GM21528 (cell line): Measurements from ENCODE around the gene GPSM3.
"Not testable (repeated sequence)": the region's sequence is repeated elsewhere in the genome, so short reads cannot be mapped to it uniquely, and the experiment has no call there.

Experiments
- ATAC-seq: cut with Tn5 transposase; IDR thresholded peaks from one replicate; pipeline ENCODE4 v1.9.1; 2021; ENCODE audit warnings: mild to moderate bottlenecking, moderate library complexity; ENCODE audit not compliant: unreplicated experiment, low FRiP score

GPSM3 gene

DNA sequence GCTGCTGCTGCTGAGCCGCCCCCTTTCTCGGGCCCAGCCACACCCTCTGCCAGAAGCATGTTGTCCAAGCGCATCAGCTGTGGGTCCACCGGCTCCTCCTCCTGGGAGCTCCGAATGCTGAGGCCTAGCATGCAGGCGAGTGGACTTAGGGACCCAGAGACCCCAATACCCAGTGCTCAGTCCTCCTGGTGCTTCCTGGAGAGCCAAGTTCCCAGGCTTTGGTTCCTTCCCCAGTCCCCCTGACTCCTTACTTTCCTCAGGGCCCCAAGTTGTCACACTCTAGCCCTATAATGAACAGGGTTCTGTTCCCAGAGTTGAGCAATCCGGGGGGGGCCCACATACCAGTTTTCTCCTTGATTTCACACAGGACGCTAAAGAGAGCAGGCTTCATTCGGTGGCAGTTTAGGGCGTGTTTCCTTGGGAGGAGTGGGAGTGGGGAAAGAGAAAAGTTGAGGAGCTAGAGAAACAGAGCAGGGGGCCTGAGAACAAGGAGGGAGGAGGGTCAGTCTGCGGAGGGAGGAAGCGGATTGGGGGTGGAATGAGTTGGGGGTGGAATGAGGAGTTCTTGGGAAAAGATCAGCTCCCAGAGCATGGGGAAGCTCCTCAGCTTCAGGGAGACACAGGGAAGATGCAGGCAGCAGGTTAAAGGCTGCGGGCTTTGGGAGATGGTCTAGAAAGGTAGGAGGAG, 3.9 kb downstream of the GPSM3 start:
- no peak for ATAC-seq

DNA sequence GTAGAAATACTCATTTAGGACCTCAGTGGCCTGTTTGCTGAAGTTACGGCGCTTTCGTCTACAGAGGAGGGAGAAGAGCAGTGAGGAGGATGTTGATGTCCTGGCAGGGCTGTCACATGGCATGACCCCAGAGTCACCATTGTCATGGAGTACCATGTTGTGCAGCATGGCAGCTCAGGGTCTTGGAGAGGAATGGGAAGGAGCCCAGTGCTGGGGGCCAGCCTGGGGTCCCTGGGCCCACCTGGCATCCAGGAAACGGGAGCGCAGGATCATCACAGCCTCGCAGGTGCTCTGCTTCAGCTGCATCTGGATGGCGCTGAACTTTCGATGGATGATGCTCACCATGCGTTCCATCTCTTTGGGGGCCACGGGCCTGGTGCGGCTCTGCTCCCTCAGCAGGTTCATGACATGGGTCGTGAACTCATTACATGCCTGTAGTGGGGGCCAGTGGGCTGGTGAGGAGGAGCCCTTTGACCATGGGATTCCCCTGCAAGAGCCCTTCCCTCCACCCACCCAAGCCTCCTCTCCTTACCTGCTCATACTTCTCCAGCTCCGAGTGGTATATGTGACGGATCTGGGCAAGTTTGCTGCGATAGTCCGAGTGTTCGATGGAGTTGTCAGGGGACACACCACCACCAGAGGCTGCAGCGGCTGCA, 4.6 kb downstream of the GPSM3 start:
- not testable (repeated sequence) for ATAC-seq

DNA sequence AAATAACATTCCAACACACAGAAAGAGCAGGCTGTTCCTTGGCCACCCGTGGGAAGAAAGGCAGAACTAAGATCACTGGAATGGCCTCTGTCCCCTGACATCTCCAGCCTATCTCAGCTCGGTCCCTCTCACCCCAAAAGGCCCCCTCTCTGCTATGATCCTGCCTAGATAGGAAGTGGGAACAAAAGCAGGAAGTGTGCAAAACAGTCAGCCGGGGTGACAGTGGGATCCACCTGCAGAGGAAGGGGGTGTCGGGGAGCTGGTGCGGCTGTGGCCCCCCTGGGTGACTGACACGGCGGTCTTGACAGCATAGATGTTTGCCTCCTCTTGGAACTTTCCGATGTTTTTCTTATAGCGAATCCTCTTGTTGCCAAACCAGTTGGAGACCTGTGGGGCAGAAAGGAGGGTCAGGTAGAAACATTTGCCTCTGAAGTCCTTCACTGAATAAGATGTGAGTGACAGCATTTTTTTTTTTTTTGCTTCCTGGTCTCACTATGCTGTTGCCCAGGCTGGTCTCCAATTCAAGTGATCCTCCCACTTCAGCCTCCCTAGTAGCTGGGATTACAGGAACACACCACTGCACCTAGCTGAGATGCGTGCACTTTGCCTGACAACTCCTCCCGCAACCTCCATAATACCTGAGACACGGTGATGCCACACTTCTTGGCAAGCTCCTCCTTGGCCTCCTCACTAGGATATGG, 5.3 kb downstream of the GPSM3 start:
- no peak for ATAC-seq

DNA sequence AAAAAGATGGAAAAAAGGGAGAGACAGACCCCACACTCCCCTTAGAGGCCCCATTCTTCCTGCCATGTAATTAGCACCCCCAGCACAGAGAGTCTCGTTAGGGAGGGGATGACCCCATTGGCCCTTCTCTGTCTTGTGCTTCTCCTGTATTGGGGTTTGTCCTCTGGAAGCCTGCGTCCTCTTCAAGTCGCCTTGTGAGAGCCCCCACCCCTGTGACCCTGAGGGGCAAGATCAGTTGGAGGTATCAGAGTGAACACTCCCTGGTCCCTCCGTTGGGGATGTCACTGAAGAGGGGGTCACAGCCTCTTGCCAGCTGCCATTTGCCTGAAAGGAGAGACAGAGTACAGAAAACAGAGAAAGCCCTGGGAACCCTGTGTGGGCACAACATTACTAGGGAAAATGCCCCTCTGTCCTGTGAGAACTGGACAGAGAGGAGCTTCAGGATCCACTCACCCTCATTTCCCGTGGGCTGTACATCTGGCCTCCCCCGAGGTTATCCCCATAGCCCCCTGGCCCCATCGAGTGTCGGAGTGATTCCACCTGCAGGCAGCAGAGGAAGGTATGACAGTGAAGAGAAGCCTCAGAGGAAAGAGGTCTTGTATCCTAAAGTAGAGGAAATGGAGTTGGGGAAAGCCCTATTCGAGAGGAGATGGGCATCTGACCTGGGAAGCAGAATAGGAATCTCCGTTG, 6.1 kb downstream of the GPSM3 start:
- not testable (repeated sequence) for ATAC-seq

DNA sequence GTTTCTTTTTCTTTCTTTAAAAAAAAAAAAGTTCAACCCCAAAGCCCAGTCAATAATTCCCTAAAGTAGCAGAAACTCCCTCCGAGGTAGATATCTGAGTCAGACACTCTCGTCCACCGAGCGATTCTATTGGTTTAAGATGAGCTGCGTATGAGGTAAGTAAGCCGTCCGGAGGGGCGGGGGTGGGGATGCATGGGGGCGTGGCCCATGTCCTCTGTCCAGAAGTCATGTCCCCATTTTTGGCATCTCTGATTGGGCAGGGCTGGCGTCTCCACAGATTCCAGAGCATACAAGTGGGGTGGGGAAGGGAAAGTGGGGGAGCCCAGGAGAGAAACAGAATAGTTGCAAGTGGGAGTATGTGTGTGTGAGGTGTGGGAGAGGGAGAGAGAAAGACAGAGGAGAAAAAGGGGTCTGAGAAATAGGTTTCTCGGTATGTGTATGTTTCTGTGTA, 6.7 kb downstream of the GPSM3 start:
- ATAC-seq: not testable (repeated sequence)

DNA sequence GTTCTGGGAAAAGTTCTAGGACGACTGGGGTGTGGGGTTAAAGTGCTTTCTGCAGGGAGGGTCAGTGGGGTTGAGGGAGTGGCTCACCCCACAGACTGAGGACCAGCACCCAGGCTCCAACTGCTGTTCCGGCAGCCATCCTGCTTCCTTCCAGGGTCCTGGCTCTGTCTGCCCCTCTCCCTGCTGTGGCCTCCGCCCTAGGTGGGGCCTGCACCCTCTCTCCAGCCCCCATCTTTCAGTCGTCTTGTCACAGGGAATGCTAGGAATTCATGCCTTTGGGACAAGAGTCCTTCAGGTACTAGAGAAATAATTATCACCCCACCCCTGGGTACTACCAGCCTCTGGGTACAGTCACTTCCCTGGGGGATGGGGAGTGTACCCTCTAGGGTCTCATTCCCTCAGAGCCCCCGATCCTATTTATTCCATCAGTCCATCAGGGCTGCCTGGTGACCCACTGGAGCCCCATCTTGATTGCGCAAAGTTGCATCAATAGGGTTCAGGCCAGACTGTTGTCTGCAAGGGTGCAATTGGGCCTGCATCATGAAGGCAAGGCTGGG, 8.3 kb downstream of the GPSM3 start, which contains the start of gene AGER:
Gene AGER (minus strand): TSS at position 170 of the 557 bp plus-strand sequence. CDS start 31 bp downstream, at position 139.
- no peak for ATAC-seq

DNA sequence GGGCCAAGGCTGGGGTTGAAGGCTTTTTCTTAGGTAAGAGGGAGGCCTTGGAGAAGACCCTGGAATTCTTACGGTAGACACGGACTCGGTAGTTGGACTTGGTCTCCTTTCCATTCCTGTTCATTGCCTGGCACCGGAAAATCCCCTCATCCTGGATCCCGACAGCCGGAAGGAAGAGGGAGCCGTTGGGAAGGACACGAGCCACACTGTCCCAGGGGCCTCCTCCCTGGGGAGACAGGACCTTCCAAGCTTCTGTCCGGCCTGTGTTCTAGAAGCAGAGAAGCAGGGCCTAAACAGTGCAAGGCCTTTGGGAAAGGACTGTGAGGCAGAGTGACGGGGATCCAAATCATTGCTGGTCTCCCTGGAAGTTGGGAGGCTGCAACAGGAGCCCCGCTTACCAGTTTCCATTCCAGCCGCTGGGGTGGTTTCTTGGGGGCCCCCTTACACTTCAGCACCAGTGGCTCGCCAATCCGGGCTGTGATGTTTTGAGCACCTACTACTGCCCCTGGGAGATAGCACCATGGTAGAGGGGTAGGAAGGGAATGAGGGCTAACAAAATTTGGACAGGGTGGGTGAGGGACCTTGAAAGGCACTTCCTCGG, 8.9 kb downstream of the GPSM3 start:
- ATAC-seq: no peak

DNA sequence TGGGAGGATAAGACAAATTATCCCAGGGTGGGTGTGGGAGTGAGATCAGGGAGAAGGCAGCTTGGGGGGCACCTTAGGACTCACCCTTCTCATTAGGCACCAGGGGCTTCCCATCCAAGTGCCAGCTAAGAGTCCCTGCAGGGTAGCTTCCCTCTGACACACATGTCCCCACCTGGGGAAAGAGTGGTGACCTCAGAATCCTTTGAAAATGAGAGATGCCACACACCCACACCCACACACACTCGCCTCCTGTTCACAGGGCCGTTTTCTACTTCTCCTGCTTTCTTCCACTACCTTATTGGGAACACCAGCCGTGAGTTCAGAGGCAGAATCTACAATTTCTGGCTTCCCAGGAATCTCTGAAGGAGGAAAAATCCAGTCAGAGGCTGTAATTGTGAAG, 9.4 kb downstream of the GPSM3 start:
- no peak for ATAC-seq

DNA sequence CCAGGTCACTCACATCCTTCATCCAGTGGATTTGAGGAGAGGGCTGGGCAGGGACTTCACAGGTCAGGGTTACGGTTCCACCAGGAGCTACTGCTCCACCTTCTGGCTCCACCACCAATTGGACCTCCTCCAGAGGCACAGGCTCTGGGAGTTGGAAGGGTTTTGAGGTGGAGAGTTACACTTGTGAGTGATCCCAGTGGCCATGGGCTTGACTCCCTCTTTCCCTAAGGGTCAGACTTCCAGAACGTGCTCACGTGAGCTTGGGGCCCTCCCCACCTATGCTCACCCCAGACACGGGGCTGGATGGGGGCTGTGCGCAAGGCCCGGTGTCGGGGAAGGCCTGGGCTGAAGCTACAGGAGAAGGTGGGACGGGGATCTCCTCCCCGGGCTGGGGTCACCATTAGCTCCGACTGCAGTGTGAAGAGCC, 9.9 kb downstream of the GPSM3 start:
- no peak for ATAC-seq

DNA sequence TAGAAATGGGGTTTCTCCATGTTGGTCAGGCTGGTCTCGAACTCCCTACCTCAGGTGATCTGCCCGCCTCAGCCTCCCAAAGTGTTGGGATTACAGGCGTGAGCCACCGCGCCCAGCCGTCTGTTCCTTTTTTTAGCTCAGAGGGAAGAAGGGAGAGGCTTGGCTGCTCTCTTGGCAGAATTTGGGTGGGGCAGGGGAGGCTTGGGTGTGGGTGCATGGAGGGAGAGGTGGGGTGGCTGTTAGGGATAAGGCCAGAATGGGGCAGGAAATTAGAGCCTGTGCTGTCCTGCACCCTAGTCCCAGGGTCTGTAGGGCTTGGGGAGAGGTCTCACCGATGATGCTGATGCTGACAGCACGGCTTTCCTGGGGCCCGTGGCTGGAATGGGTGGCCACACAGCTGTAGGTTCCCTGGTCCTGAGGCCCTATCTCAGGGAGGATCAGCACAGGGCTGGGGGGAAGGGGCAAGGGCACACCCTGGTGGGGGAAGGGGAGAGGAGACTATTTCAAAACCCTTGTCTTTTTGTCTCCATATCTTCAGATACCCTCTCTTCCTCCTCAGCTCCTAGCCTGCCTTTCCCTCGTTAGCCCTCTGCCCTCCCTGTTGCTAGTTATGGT, 10.4 kb downstream of the GPSM3 start:
- ATAC-seq: no peak

DNA sequence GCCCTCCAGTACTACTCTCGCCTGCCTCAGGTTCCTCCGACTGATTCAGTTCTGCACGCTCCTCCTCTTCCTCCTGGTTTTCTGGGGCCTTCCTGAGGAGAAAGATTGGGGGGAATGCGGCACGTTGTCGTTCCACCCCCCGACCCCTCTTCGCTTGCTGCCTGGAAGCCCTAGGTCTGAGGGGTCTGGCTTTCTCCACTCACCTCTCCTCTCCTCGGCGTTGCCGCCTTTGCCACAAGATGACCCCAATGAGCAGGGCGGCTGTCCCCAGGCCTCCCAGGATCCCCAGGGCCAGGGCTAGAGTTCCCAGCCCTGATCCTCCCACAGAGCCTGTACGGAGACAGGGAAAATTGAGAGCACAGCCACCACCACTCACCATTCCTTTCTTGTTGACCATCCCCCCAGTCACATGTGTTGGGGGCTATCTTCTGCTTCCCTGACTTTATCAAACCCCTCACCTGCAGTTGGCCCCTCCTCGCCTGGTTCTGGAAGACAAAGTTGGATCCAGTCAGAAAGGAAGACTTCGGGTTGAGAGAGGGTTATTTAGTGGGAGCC, 11.2 kb downstream of the GPSM3 start:
- no peak for ATAC-seq

DNA sequence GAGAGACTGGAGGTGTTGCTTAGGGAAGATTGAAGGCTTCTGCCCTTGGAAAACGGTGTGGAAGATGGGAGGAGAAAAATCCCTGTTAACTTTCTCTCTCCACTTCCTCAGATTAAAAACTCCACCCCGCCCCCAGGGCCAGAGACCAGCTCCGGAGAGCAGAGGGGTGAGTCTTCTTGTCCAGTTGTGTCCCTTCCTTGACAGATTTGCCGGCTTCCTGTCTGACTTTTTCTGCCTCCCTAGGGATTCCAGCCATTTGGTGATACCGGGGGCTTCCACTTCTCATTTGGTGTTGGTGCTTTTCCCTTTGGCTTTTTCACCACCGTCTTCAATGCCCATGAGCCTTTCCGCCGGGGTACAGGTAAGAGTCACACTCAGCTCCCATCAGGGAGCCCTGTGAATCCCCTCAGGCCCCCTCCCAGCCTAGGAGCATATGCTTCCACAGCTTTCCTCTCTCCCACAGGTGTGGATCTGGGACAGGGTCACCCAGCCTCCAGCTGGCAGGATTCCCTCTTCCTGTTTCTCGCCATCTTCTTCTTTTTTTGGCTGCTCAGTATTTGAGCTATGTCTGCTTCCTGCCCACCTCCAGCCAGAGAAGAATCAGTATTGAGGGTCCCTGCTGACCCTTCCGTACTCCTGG, 12.6 kb downstream of the GPSM3 start:
- ATAC-seq: no peak

DNA sequence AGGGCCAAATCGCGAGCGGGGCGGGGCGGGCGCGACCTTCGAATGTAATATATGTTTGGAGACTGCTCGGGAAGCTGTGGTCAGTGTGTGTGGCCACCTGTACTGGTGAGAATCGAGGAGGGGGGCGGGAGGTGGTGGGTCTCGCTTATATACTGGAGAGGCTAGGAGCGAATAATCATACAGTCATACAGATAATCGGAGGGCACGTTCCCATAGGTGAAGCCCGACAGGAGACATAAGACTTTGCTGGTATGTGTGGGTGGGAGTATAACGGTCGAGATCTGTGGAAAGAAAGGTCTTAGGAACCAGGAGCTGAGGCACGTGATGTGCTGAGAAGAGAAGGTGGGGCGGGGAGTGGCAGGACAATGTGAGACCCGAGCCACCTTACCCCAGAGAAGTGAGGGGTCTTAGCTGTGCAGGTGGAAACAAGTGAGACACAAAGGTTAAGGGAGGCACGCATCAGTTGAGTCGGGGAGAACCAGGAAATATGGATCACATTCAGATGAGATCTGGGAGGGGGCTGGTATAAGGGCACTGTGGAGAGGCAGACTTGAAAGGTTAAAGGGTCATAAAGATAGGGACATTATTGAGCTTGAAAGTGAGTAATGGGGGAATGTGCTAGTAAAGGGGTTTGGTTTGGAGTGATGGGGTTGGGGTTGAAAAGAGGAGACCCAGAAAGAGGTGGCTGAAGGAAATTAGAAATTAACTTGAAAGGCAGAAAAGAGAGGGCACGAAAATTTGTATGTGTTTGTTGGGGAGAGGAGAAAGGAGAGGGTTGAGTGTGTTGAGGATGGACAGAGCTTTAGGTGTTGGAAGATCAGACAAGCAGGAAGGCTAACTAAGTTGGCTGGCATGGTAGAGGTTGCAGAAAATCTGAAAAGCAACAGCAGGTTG, 13.6 kb downstream of the GPSM3 start:
- no peak for ATAC-seq

DNA sequence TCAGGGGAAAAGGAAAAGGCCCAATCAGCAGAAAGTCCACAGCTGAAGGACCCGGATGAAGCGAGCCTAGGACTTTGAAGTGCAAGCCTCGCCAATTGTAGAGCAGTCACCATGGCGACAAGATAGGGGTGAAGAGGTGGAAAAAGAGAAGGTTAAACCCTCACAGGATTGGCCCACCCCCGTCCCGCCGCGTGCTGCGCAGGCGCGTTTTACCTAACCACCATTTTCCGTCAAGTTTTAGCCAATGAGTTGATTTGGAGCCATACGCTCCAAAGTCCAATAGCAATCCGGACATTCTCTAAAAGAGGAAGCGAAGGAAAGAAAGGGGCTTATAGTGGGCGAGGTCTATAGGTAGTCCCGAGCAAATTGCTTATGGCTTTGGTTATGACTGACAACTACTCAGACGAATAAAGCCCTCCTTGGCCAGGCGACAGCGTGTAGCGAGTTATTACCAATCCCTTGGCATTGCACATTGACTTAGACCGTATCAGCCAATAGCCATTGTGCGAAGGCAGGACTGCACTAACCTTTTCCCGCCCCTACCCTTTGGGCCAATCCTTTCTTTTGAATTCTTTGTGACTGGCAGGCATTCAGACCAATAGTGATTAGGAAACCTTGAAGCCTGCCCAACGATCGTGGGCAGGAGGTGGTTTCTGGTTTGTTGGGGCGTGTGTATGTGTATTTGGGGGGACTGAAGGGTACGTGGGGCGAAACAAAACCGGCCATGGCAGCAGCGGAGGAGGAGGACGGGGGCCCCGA, 14.5 kb downstream of the GPSM3 start, which contains the start of gene RNF5:
Gene RNF5 (plus strand): TSS at position 618 of the 759 bp plus-strand sequence. CDS start 107 bp downstream, at position 725.
- ATAC-seq: peak; percentile 75

DNA sequence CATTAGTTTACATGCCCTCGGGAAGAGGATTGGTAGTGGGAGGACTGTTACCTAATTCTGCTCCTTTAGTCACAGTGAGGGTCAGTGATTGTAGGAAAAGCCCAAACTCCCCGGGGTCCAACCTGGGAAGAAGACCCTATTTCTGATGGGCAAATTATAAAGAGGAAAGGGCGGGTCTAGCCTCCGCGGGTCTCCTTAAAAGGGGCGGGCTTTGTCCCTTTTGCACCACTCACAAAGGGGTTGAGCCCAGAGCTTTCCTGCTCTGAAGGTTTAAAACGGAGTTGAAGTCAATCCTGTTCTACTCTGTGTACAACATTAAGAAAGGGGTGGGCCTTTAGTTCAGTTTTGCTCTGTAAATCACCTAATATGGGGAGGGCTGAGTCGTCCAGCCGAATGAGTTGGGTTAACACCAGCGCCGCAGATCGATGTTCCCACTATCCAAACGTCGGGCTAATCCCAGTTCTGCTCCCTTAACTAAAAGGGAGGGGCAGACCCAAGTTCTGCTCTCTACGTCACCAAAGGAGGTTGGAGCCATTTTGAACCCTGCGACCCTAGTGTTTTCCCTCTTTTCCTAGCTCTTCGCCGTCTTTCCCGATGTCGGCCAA, 15.2 kb downstream of the GPSM3 start:
- peak; percentile 7 for ATAC-seq

DNA sequence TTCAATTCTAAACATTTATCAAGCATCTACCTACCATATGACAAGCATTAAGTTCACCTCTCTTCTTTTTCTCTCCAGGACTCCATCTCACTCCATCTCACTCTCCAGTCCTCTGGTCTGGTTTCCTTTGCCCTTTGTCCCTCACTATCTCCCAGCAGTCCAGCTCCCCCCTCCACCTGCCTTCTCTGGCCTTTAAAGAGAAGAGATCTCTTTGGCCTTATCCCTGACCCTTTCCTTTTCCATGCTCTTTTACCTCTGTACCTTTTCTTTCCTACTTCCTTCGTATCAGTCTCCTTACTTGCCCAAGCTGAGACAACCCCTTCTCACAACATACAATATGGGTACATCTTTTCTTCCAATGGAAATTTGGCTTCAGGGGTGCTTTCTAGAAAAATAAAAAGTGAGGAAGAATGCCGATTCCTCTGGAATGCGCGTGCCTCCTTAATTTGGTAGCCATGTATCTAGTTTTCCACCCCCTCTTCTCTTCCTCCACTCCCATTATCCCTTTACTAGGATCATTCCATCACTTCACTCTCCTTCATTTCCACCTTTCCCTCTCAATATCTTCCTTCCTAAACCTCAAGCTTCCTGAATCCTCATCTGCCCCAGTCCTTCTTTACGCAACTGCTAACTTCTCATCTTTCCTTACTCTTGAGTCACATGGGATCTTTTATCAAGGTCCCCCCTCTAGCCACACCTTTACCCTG, 15.8 kb downstream of the GPSM3 start:
- ATAC-seq: no peak
